Measurements from ENCODE around the gene GNL2. TPM values are rescaled to one million over a fixed set of nuclear protein-coding genes. Genes with fewer than 3 reads are reported as not detected.

Gene GNL2
- total and polyA plus RNA-seq, 10 of the 15 experiments (the other 5 are each of a cell fraction or from before 2014, with no cell fraction given) = 64.2 to 167 (median 88.2) TPM

DNA sequence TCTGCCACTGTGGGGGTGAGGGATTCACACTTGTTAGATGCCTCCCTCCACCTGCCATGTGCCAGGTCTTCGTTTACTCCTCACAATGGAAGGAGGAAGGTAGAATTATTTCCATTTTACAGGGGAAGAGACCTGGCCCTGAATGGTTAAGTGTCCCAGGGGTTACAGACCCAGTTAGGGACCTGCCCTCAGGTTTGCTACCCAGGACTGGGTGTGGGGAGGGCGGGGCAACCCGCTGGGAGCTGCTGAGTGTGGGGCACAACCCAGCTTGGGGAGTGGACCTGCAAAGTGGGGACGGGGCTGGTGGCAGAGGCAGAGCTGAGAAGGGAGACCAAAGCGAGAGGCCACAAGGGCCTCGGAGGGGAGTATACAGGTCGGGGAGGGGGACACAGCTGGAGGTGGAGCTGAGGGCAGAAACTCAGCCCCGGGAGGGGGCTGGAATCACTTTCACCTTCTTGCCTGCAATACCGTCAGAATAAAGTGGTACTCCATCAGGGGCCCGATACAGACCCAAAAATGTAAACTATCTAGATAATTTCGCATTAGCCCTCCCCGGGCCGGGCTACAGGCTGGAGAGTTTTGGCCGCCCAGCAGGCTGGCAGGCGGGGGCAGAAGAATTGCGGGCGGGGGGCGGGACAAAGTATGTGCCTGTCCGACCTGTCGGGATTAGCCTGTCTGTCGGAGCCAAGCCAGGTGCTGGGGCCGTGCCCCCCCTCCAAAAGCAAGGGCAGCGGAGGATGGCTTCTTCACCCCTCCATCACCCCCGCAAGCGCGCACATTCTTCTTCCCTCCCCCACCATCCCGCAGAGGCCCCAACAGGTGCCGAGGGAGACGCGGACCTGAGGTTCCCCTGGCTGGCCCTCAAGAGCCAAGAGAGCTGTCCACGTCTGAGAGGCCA, 37.6 kb upstream of the GNL2 start:
- intact Hi-C loops (cut with micrococcal nuclease; ENCODE audit: unreplicated experiment) = no loop called here
- no peaks in the 10 kb centered on the region for H3K4me1 ChIP-seq (ENCODE audit: control insufficient read depth, insufficient read depth, low read length)
- no peak for DNase-seq (ENCODE audit: low read depth, low spot score)
- no peak overlapping the region for H3K9ac ChIP-seq (ENCODE audit: control insufficient read depth, insufficient read depth, low read length)
- CTCF ChIA-PET = interaction anchor here (1.7 kb wide), 1 partner anchor 11 kb away, joined by 5 read pairs; no protein-coding TSS in a partner anchor
- SMC1A ChIA-PET (ENCODE audit: uncharacterized antibody, unreplicated experiment) = no interaction called here
- WGBS (ENCODE audit: insufficient coverage, insufficient replicate concordance, low lambda C conversion rate, missing lambda C conversion rate) = 1% methylated on average over 27 of the region's 31 CpGs
- ATAC-seq = no peak
- POLR2A ChIA-PET = no interaction called here
- in situ Hi-C loops (cut with MboI) = no loop called here
- no peaks in the 10 kb centered on the region for H4K20me1 ChIP-seq (ENCODE audit: control insufficient read depth, insufficient read depth)
- no peak overlapping the region for H3K4me3 ChIP-seq
- RAD21 ChIA-PET (ENCODE audit: unreplicated experiment) = no interaction called here
- FAIRE-seq = no peak
- H3K79me2 ChIP-seq (ENCODE audit: control insufficient read depth, insufficient read depth, low read length) = no peaks in the 10 kb centered on the region
- no peaks in the 10 kb centered on the region for H3K9me3 ChIP-seq (replicated peaks; ENCODE audit: control insufficient read depth, insufficient read depth, low read length)
- no peak overlapping the region for H3K27ac ChIP-seq (ENCODE audit: control insufficient read depth, insufficient read depth)
- no TSS peak for BruUV-seq (replicated peaks)
- H3K4me2 ChIP-seq (ENCODE audit: control insufficient read depth, insufficient read depth) = no peak overlapping the region
- TF ChIP-seq NR2C2 (IDR thresholded peaks at IDR 0.05; ENCODE audit: borderline replicate concordance, control insufficient read depth, insufficient read length, low read depth) = no peak
- no peak for TF ChIP-seq MTA3 (IDR thresholded peaks at IDR 0.05; ENCODE audit: borderline replicate concordance, low read length)
- no peak for TF ChIP-seq HDAC2 (IDR thresholded peaks at IDR 0.05)
- no peak for TF ChIP-seq ZNF24 (IDR thresholded peaks at IDR 0.05)
- TF ChIP-seq ZBED1 (IDR thresholded peaks at IDR 0.05; ENCODE audit: borderline replicate concordance) = no peak
- no peak for TF ChIP-seq SPI1 (IDR thresholded peaks at IDR 0.05; ENCODE audit: borderline replicate concordance, insufficient read depth, low read depth, low read length)
- no peak for TF ChIP-seq BMI1 (IDR thresholded peaks at IDR 0.05; ENCODE audit: borderline replicate concordance)
- no peak for TF ChIP-seq POLR2AphosphoS5 (IDR thresholded peaks at IDR 0.05; ENCODE audit: low read length)
- no peak for TF ChIP-seq IKZF1 (conservative IDR thresholded peaks at IDR 0.05)
- TF ChIP-seq BHLHE40 (IDR thresholded peaks at IDR 0.05; ENCODE audit: borderline replicate concordance in 1 of 2, low read depth in 2 of 2, low read length in 1 of 2) = no peak
- TF ChIP-seq STAT3 (IDR thresholded peaks at IDR 0.05; ENCODE audit: low read depth, low read length) = no peak
- TF ChIP-seq POLR2AphosphoS2 (IDR thresholded peaks at IDR 0.05; ENCODE audit: low read depth, low read length) = no peak
- TF ChIP-seq, protein P1, sequence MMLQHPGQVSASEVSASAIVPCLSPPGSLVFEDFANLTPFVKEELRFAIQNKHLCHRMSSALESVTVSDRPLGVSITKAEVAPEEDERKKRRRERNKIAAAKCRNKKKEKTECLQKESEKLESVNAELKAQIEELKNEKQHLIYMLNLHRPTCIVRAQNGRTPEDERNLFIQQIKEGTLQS (IDR thresholded peaks at IDR 0.05; ENCODE audit: borderline replicate concordance, extremely low read depth, low read depth, low read length) = no peak
- TF ChIP-seq, protein P2, sequence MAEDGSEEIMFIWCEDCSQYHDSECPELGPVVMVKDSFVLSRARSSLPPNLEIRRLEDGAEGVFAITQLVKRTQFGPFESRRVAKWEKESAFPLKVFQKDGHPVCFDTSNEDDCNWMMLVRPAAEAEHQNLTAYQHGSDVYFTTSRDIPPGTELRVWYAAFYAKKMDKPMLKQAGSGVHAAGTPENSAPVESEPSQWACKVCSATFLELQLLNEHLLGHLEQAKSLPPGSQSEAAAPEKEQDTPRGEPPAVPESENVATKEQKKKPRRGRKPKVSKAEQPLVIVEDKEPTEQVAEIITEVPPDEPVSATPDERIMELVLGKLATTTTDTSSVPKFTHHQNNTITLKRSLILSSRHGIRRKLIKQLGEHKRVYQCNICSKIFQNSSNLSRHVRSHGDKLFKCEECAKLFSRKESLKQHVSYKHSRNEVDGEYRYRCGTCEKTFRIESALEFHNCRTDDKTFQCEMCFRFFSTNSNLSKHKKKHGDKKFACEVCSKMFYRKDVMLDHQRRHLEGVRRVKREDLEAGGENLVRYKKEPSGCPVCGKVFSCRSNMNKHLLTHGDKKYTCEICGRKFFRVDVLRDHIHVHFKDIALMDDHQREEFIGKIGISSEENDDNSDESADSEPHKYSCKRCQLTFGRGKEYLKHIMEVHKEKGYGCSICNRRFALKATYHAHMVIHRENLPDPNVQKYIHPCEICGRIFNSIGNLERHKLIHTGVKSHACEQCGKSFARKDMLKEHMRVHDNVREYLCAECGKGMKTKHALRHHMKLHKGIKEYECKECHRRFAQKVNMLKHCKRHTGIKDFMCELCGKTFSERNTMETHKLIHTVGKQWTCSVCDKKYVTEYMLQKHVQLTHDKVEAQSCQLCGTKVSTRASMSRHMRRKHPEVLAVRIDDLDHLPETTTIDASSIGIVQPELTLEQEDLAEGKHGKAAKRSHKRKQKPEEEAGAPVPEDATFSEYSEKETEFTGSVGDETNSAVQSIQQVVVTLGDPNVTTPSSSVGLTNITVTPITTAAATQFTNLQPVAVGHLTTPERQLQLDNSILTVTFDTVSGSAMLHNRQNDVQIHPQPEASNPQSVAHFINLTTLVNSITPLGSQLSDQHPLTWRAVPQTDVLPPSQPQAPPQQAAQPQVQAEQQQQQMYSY (CRISPR knock-in tag; IDR thresholded peaks at IDR 0.05) = no peak
- no peak for TF ChIP-seq CHD4 (IDR thresholded peaks at IDR 0.05)
- H2AFZ ChIP-seq (ENCODE audit: control insufficient read depth, low read depth, low read length) = no peak overlapping the region
- no peaks in the 10 kb centered on the region for H3K36me3 ChIP-seq (ENCODE audit: control insufficient read depth in 2 of 2, insufficient read depth in 2 of 2, low read length in 1 of 2)
- peaks cover 23 to 34% of the 10 kb centered on the region in 2 experiments for H3K27me3 ChIP-seq (replicated peaks in 1 of 2; ENCODE audit: control insufficient read depth in 2 of 2, insufficient read depth in 2 of 2, low read length in 1 of 2)
